PC-3 (cell line): ENCODE results near the gene USP50.

Experiments
- EZH2 ChIP-seq: fragments of 300-600 bp; sonication (generic); IDR thresholded peaks from one replicate; pipeline ENCODE4 v1.6.1; 2017; ENCODE audit warnings: antibody characterized with exemption, mild to moderate bottlenecking, low read length; ENCODE audit not compliant: unreplicated experiment
- TF ChIP-seq, protein P1 (sequence below): fragments of 300-600 bp; sonication (generic); conservative IDR thresholded peaks from 2 replicates; pipeline ENCODE4 v1.5.1; 2017; ENCODE audit warnings: antibody characterized with exemption, low read depth, mild to moderate bottlenecking, low read length

DNA sequence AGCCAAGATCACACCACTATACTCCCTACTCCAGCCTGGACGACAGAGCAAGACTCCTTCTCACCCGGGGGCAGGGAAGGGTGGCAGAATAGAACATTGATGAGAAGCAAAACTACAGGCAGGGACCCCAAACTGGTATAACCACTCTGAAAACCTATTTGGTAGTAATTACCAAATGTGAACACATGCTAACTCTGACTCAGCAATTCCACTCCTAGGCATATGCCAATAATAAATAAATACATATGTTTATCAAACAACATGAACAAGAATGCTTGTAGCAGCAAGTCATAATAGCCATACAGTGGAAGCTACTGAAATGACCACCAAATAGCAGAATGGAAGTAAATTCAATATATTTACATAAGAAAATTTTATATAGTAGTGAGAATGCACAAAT, 31.0 kb upstream of the USP50 start:
- TF ChIP-seq, protein P1, sequence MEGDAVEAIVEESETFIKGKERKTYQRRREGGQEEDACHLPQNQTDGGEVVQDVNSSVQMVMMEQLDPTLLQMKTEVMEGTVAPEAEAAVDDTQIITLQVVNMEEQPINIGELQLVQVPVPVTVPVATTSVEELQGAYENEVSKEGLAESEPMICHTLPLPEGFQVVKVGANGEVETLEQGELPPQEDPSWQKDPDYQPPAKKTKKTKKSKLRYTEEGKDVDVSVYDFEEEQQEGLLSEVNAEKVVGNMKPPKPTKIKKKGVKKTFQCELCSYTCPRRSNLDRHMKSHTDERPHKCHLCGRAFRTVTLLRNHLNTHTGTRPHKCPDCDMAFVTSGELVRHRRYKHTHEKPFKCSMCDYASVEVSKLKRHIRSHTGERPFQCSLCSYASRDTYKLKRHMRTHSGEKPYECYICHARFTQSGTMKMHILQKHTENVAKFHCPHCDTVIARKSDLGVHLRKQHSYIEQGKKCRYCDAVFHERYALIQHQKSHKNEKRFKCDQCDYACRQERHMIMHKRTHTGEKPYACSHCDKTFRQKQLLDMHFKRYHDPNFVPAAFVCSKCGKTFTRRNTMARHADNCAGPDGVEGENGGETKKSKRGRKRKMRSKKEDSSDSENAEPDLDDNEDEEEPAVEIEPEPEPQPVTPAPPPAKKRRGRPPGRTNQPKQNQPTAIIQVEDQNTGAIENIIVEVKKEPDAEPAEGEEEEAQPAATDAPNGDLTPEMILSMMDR, result no peak
- TF ChIP-seq EZH2, result no peak
